Mucosa of descending colon (tissue), 3 donors: Measurements from ENCODE around the gene MRPL32. TPM values are rescaled to one million over a fixed set of nuclear protein-coding genes. Genes with fewer than 3 reads are reported as not detected.

ENCODE experiments used
- ATAC-seq: fragments of 200-7000 bp; cut with Tn5 transposase; one replicate; pipeline ENCODE4 v1.9.1; 2020; ENCODE audit warnings: mild to moderate bottlenecking, moderate library complexity
- DNase-seq, 3 donors: peaks; one replicate each; pipeline ENCODE4 v3.0.0-alpha.2; 2020
- H3K36me3 ChIP-seq: fragments of 200-600 bp; one replicate; pipeline ENCODE4 v1.8.0; 2021; ENCODE audit warnings: low read depth, mild to moderate bottlenecking
- H3K4me1 ChIP-seq: fragments of 200-600 bp; one replicate; pipeline ENCODE4 v1.8.0; 2021; ENCODE audit warnings: low read depth, mild to moderate bottlenecking
- H3K4me3 ChIP-seq: fragments of 200-600 bp; one replicate; pipeline ENCODE4 v1.8.0; 2021; ENCODE audit warnings: mild to moderate bottlenecking
- H3K9me3 ChIP-seq: fragments of 200-600 bp; one replicate; pipeline ENCODE4 v1.8.0; 2021; ENCODE audit warnings: mild to moderate bottlenecking
- CTCF ChIP-seq: fragments of 200-600 bp; IDR thresholded peaks from one replicate; pipeline ENCODE4 v1.8.0; 2022; ENCODE audit warnings: antibody characterized with exemption, mild to moderate bottlenecking
- intact Hi-C, 2 donors: fragments of 100-400 bp; cut with DNase I in 1 of 2; cut with micrococcal nuclease in 1 of 2; formaldehyde crosslinking; loops; one replicate each; pipeline versions ENCODE4 v1.11.0 to v1.11.1; 2022; cut with DNase I, micrococcal nuclease
- total RNA-seq, 3 donors: library from RNA; stranded (reverse); fragmentation: NEBNext Ultra II Directional in 2 of 3; extraction: Animal tissue kit (Norgen Biotek cat#: 25700) in 2 of 3; gene quantifications; one replicate each; pipeline versions ENCODE4 v1.2.1 to v1.2.4, GENCODE V29; 2021 to 2023
- donor health status: DM: no; HTN: no; CAD: no; lungs with moderate emphysema.
- donor health status: DM: no; HTN: no; CAD: no.
- donor health status: DM: no; HTN: yes; CAD: no.

The MRPL32 gene
- total RNA-seq, 3 donors from 2014 or later = 32.2 to 44.4 (median 44.1) TPM

- intact Hi-C loops = loop anchor here in 1 of 2 donors (10.0 kb wide), 1 partner anchor 318 kb away; no protein-coding TSS in a partner anchor
- Histone ChIP-seq H3K36me3 (no peaks in the 10 kb centered on the region), H3K9me3 (no peaks in the 10 kb centered on the region), H3K4me3 (no peak overlapping the region), H3K4me1 (no peaks in the 10 kb centered on the region)
- DNase-seq = no peak
- ATAC-seq = no peak
- no peak for TF ChIP-seq CTCF
These were observed 14.4 kb downstream of the MRPL32 start for GRCh38 chr7:42946627-42946950.

DNA sequence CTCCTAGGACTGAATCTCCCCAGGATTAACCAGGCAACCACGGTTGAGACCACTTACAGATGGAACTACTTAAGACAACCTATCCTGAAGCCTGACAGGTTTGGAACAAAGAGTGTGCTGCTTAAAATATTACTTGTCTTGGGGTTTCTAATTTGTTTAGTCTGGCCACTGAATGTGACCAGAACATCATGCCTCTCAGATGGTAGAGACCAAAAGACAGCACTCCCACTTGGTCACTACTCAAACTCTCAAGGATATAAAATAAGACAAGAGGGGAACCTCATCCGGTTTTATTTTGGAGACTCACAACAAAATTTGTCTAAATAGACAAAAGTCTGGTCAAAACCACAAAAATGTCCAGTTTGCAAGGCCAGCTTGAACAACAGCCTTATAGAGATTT lies 15.3 kb downstream of the MRPL32 start:
- H3K36me3 ChIP-seq = no peaks in the 10 kb centered on the region
- no peaks in the 10 kb centered on the region for H3K9me3 ChIP-seq
- no peak for DNase-seq
- intact Hi-C loops = loop anchor here in 1 of 2 donors (10.0 kb wide), 1 partner anchor 317 kb away; no protein-coding TSS in a partner anchor
- TF ChIP-seq CTCF = no peak
- ATAC-seq = no peak
- H3K4me3 ChIP-seq = no peak overlapping the region
- H3K4me1 ChIP-seq = no peaks in the 10 kb centered on the region

GRCh38 chr7:42950417-42950816 lies 18.2 kb downstream of the MRPL32 start:
- no peak for TF ChIP-seq CTCF
- Histone ChIP-seq H3K9me3 (no peaks in the 10 kb centered on the region), H3K4me3 (no peak overlapping the region), H3K36me3 (no peaks in the 10 kb centered on the region), H3K4me1 (no peaks in the 10 kb centered on the region)
- intact Hi-C loops = no loop called here
- no peak for ATAC-seq
- DNase-seq = no peak

DNA sequence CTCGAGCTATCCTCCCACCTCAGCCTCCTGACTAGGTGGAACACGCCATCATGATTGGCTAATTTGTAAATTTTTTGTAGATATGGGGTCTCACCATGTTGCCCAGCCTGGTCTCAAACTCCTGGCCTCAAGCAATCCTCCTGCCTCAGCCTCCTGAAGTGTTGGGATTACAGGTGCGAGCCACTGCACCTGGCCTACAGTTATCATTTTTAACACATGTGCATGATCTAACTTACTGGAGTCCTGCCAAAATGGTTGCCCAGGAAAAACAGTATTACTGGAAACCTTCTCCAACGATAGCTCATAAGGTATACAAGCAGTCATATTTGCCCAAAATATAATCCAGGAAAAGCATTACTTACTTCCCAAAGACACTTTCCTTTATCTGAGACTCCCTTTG lies 20.2 kb downstream of the MRPL32 start:
- Histone ChIP-seq H3K4me1 (no peaks in the 10 kb centered on the region), H3K36me3 (no peaks in the 10 kb centered on the region), H3K9me3 (no peaks in the 10 kb centered on the region), H3K4me3 (no peak overlapping the region)
- no peak for TF ChIP-seq CTCF
- intact Hi-C loops = no loop called here
- DNase-seq (no peak), ATAC-seq (no peak)

- TF ChIP-seq CTCF = no peak
- DNase-seq = no peak
- H3K36me3 ChIP-seq = no peaks in the 10 kb centered on the region
- H3K4me1 ChIP-seq = no peaks in the 10 kb centered on the region
- H3K9me3 ChIP-seq = no peaks in the 10 kb centered on the region
- intact Hi-C loops = no loop called here
- H3K4me3 ChIP-seq = no peak overlapping the region
- no peak for ATAC-seq
These were observed 21.8 kb downstream of the MRPL32 start for GRCh38 chr7:42953994-42954393.

DNA sequence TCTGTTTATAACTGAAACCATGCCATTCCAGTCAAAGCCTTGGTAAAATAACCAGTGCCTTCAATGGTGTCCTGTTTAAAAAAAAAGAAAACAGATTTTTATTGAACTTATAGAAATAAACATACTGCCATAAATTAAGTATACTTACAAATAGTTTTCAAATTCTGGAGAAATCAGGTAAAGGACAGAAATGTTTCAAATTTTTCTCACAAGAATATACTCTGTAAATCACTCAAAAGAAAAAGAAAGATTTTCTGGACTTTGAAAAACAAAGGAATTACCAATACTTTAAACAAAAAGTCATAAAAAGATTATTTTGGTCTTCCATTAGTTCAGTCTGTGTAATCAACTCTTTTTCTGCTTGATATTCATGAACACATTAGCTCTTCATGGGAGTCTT lies 23.9 kb downstream of the MRPL32 start:
- Histone ChIP-seq H3K36me3 (no peaks in the 10 kb centered on the region), H3K4me1 (no peaks in the 10 kb centered on the region), H3K9me3 (no peaks in the 10 kb centered on the region), H3K4me3 (no peak overlapping the region)
- DNase-seq (no peak), ATAC-seq (no peak)
- intact Hi-C loops = no loop called here
- TF ChIP-seq CTCF = no peak
